Neural cell (in vitro differentiated cells): ENCODE results near the gene ZBTB7C.

Experiments
- EP300 ChIP-seq: fragments of 450-650 bp; conservative IDR thresholded peaks from 2 replicates; pipeline ENCODE4 v1.6.1; 2014; ENCODE audit warnings: antibody characterized with exemption, mild to moderate bottlenecking, moderate library complexity; ENCODE audit not compliant: poor library complexity, severe bottlenecking
- EZH2 ChIP-seq: fragments of 200-600, 300-800 bp; shearing (Covaris generic), sonication (generic); IDR thresholded peaks from 2 replicates; pipeline ENCODE4 v1.6.1; 2014; ENCODE audit warnings: antibody characterized with exemption, low read length, borderline replicate concordance, mild to moderate bottlenecking; ENCODE audit not compliant: insufficient read depth, poor library complexity, severe bottlenecking
- MXI1 ChIP-seq: fragments of 450-650 bp; conservative IDR thresholded peaks from 2 replicates; pipeline ENCODE4 v1.6.1; 2014; ENCODE audit warnings: antibody characterized with exemption, mild to moderate bottlenecking; ENCODE audit not compliant: poor library complexity, severe bottlenecking
- POLR2AphosphoS5 ChIP-seq: IDR thresholded peaks from 2 replicates; pipeline ENCODE4 v1.6.1; 2012
- RAD21 ChIP-seq: fragments of 450-650 bp; conservative IDR thresholded peaks from 2 replicates; pipeline ENCODE4 v1.6.1; 2014; ENCODE audit warnings: antibody characterized with exemption, mild to moderate bottlenecking, moderate library complexity
- SMC3 ChIP-seq: fragments of 450-650 bp; conservative IDR thresholded peaks from 2 replicates; pipeline ENCODE4 v1.6.1; 2014; ENCODE audit warnings: antibody characterized with exemption, mild to moderate bottlenecking, moderate library complexity; ENCODE audit not compliant: poor library complexity
- TAF1 ChIP-seq: IDR thresholded peaks from 2 replicates; pipeline ENCODE4 v1.6.1; 2012; ENCODE audit warnings: low read depth
- TF ChIP-seq, protein P1 (sequence below): fragments of 450-650 bp; IDR thresholded peaks from 2 replicates; pipeline ENCODE4 v1.5.1; 2014; ENCODE audit warnings: antibody characterized with exemption, mild to moderate bottlenecking, moderate library complexity; ENCODE audit not compliant: poor library complexity, severe bottlenecking

DNA sequence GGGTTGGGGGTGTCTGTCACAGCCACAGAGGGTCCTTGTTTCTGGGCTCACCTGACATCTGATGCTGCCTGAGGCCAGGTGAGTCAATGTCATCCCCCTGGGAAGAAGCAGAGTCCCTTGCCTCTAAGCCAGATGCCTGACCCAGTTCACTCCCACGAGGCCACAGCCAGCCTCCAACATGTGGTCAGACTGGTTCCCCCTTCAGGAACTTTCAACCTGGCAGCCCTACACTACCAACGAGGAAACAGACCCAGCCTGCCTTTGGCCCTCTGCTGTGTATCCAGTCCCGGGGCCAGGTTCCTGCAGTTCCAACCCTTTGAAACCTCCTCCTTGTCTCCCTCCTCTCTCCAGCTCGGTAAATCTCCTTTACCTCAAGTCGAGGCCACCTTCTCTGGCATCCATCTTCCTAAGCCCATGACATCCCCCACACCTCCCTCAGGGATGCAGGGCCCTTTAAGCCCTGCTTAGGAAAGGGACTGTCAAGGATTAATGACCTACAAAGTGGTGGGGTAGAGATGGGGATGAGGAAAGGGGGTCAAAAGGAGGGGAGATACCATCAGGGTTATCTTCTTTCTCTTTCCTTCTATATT is 429.5 kb downstream of the ZBTB7C start:
- TF ChIP-seq, protein P1, sequence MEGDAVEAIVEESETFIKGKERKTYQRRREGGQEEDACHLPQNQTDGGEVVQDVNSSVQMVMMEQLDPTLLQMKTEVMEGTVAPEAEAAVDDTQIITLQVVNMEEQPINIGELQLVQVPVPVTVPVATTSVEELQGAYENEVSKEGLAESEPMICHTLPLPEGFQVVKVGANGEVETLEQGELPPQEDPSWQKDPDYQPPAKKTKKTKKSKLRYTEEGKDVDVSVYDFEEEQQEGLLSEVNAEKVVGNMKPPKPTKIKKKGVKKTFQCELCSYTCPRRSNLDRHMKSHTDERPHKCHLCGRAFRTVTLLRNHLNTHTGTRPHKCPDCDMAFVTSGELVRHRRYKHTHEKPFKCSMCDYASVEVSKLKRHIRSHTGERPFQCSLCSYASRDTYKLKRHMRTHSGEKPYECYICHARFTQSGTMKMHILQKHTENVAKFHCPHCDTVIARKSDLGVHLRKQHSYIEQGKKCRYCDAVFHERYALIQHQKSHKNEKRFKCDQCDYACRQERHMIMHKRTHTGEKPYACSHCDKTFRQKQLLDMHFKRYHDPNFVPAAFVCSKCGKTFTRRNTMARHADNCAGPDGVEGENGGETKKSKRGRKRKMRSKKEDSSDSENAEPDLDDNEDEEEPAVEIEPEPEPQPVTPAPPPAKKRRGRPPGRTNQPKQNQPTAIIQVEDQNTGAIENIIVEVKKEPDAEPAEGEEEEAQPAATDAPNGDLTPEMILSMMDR, result no peak
- TF ChIP-seq EP300, result no peak
- TF ChIP-seq EZH2, result no peak
- no peak for TF ChIP-seq MXI1
- TF ChIP-seq POLR2AphosphoS5, result no peak
- no peak for TF ChIP-seq RAD21
- no peak for TF ChIP-seq TAF1
- no peak for TF ChIP-seq SMC3
